ENCODE measurements around the gene TMED4.

GRCh38 chr7:44557485-44557884, 24.5 kb downstream of the TMED4 start:
- TF ChIP-seq, protein P1, sequence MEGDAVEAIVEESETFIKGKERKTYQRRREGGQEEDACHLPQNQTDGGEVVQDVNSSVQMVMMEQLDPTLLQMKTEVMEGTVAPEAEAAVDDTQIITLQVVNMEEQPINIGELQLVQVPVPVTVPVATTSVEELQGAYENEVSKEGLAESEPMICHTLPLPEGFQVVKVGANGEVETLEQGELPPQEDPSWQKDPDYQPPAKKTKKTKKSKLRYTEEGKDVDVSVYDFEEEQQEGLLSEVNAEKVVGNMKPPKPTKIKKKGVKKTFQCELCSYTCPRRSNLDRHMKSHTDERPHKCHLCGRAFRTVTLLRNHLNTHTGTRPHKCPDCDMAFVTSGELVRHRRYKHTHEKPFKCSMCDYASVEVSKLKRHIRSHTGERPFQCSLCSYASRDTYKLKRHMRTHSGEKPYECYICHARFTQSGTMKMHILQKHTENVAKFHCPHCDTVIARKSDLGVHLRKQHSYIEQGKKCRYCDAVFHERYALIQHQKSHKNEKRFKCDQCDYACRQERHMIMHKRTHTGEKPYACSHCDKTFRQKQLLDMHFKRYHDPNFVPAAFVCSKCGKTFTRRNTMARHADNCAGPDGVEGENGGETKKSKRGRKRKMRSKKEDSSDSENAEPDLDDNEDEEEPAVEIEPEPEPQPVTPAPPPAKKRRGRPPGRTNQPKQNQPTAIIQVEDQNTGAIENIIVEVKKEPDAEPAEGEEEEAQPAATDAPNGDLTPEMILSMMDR (IDR thresholded peaks at IDR 0.05 in 4 of 5, conservative IDR thresholded peaks at IDR 0.05 in 1 of 5) = no peak
- no peak for TF ChIP-seq POLR2A (IDR thresholded peaks at IDR 0.05)

All from gastrocnemius medialis (tissue), 4 donors.